ENCODE measurements around the gene RAB1A. TPM values are rescaled to one million over a fixed set of nuclear protein-coding genes. Genes with fewer than 3 reads are reported as not detected.

Gene RAB1A
- total and polyA plus RNA-seq, 10 of the 15 experiments (the other 5 are each of a cell fraction or from before 2014, with no cell fraction given) = 48.9 to 171 (median 83.4) TPM

DNA sequence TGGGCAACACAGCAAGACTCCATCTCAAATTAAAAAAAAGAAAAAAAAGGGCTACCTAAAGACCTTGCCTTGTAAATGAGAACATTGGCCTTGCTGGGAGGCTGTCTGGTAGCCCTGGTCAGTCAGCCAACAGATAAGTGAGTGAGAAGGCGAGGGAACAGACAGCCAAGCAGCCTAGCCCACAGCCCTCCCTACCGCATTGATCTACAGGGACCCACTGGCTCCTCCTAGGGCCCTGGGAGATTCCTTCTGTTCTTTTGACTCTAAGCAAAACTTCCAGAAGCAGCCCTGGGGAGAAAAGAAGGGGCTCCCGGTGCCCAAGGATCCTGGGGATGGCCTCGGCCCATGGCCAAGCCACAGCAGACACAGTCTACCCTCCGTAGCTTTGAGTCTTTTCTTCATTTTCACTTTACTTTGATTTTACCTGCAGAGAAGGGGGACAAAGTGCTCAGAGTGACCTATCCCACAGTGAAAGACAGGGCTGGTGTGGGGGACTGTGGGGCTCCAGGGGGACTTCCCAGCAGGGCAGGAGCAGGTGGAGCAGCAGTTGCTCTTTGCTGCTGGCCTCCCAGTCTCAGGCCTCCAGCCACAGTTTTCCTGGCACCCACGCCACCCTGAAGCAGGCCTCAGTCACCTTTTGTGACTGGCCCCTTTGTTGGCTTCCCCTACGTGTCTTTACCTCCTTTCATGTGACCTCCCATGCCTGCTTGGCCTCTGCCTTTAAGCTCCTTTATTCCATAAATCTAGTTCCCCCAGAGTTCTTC lies 68.6 kb downstream of the RAB1A start:
- Histone ChIP-seq H3K36me3 (ENCODE audit: control insufficient read depth in 2 of 2, insufficient read depth in 2 of 2, low read length in 1 of 2) (no peaks in the 10 kb centered on the region), H3K4me1 (ENCODE audit: control insufficient read depth, insufficient read depth, low read length) (peaks cover 21% of the 10 kb centered on the region), H3K9ac (ENCODE audit: control insufficient read depth, insufficient read depth, low read length) (no peak overlapping the region), H3K4me3 (no peak overlapping the region), H3K27ac (ENCODE audit: control insufficient read depth, insufficient read depth) (no peak overlapping the region), H2AFZ (ENCODE audit: control insufficient read depth, low read depth, low read length) (no peak overlapping the region), H3K79me2 (ENCODE audit: control insufficient read depth, insufficient read depth, low read length) (no peaks in the 10 kb centered on the region; the same call in none of the 2 replicates), H3K9me3 (replicated peaks; ENCODE audit: control insufficient read depth, insufficient read depth, low read length) (no peaks in the 10 kb centered on the region), H4K20me1 (ENCODE audit: control insufficient read depth, insufficient read depth) (no peaks in the 10 kb centered on the region), H3K27me3 (replicated peaks in 1 of 2; ENCODE audit: control insufficient read depth in 2 of 2, insufficient read depth in 2 of 2, low read length in 1 of 2) (no peaks in the 10 kb centered on the region), H3K4me2 (ENCODE audit: control insufficient read depth, insufficient read depth) (no peak overlapping the region)
- SMC1A ChIA-PET (ENCODE audit: uncharacterized antibody, unreplicated experiment) = no interaction called here
- TF ChIP-seq FOXM1 (IDR thresholded peaks at IDR 0.05; ENCODE audit: low read depth, low read length) (no peak), BRCA1 (IDR thresholded peaks at IDR 0.05; ENCODE audit: low read depth, low read length) (no peak), POU2F2 (IDR thresholded peaks at IDR 0.05; ENCODE audit: borderline replicate concordance, low read depth, low read length) (no peak), TCF12 (IDR thresholded peaks at IDR 0.05; ENCODE audit: low read depth, low read length) (no peak), BMI1 (IDR thresholded peaks at IDR 0.05; ENCODE audit: borderline replicate concordance) (no peak), PML (IDR thresholded peaks at IDR 0.05; ENCODE audit: low read length) (no peak), CREB1 (IDR thresholded peaks at IDR 0.05; ENCODE audit: low read depth) (no peak), SMAD1 (IDR thresholded peaks at IDR 0.05; ENCODE audit: low read depth, partially characterized antibody) (no peak), FOS (IDR thresholded peaks at IDR 0.05; ENCODE audit: borderline replicate concordance, extremely low read depth, insufficient read length) (no peak), RELA (IDR thresholded peaks at IDR 0.05; ENCODE audit: borderline replicate concordance, partially characterized antibody) (no peak), SIN3A (IDR thresholded peaks at IDR 0.05; ENCODE audit: low read depth, low read length) (no peak), ATF7 (IDR thresholded peaks at IDR 0.05; ENCODE audit: low read depth) (no peak), ETV6 (conservative IDR thresholded peaks at IDR 0.05 in 1 of 2, IDR thresholded peaks at IDR 0.05 in 1 of 2; ENCODE audit: borderline replicate concordance in 1 of 2, low read depth in 1 of 2) (no peak), CBFB (IDR thresholded peaks at IDR 0.05; ENCODE audit: low read depth) (no peak), MTA2 (IDR thresholded peaks at IDR 0.05; ENCODE audit: low read depth) (no peak), MYC (IDR thresholded peaks at IDR 0.05; ENCODE audit: insufficient read depth, insufficient read length, insufficient replicate concordance, low read length, severe bottlenecking) (no peak), SUPT20H (IDR thresholded peaks at IDR 0.05; ENCODE audit: borderline replicate concordance, control insufficient read depth, low read depth, low read length) (no peak), IKZF1 (conservative IDR thresholded peaks at IDR 0.05) (no peak), MYB (IDR thresholded peaks at IDR 0.05; ENCODE audit: borderline replicate concordance, low read depth, low read length) (no peak)
- TF ChIP-seq, protein P1, sequence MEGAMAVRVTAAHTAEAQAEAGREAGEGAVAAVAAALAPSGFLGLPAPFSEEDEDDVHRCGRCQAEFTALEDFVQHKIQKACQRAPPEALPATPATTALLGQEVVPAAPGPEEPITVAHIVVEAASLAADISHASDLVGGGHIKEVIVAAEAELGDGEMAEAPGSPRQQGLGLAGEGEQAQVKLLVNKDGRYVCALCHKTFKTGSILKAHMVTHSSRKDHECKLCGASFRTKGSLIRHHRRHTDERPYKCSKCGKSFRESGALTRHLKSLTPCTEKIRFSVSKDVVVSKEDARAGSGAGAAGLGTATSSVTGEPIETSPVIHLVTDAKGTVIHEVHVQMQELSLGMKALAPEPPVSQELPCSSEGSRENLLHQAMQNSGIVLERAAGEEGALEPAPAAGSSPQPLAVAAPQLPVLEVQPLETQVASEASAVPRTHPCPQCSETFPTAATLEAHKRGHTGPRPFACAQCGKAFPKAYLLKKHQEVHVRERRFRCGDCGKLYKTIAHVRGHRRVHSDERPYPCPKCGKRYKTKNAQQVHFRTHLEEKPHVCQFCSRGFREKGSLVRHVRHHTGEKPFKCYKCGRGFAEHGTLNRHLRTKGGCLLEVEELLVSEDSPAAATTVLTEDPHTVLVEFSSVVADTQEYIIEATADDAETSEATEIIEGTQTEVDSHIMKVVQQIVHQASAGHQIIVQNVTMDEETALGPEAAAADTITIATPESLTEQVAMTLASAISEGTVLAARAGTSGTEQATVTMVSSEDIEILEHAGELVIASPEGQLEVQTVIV (IDR thresholded peaks at IDR 0.05; ENCODE audit: borderline replicate concordance, partially characterized antibody) = no peak
- BruUV-seq (replicated peaks) = no TSS peak
- CTCF ChIA-PET = interaction anchor here (1.8 to 5.7 kb wide), 2 partner anchors 109 to 124 kb away, joined by 5 to 97 read pairs; no protein-coding TSS in a partner anchor
- in situ Hi-C loops (cut with MboI) (loop anchor here (10.0 kb wide), 1 partner anchor 103 kb away; no protein-coding TSS in a partner anchor), intact Hi-C loops (cut with micrococcal nuclease; ENCODE audit: unreplicated experiment) (loop anchor here (5.0 to 10.0 kb wide), 2 partner anchors 373 to 491 kb away; partner anchors contain the start of gene SPRED2)
- FAIRE-seq (no peak), DNase-seq (ENCODE audit: low read depth, low spot score) (no peak), ATAC-seq (no peak)
- RAD21 ChIA-PET (ENCODE audit: unreplicated experiment) = interaction anchor here (0.6 to 1.5 kb wide), 3 partner anchors 102 to 126 kb away, joined by 3 read pairs; no protein-coding TSS in a partner anchor
- 73% methylated on average over 7 of the region's 7 CpGs for WGBS (ENCODE audit: insufficient coverage, insufficient replicate concordance, low lambda C conversion rate, missing lambda C conversion rate)
- POLR2A ChIA-PET = interaction anchor here (0.6 to 2.1 kb wide), 3 partner anchors 68 to 1043 kb away, joined by 3 to 5 read pairs (median 3); partner anchors contain the start of genes ACTR2 and RAB1A

Data from GM12878 (cell line).